HG03280 (cell line): ENCODE measurements around the gene MORN1.
"Not testable (repeated sequence)": the region's sequence is repeated elsewhere in the genome, so short reads cannot be mapped to it uniquely, and the experiment has no call there.

Source experiments
- ATAC-seq: cut with Tn5 transposase; IDR thresholded peaks from one replicate; pipeline ENCODE4 v1.9.1; 2021; ENCODE audit warnings: mild to moderate bottlenecking, moderate library complexity; ENCODE audit not compliant: unreplicated experiment

Gene MORN1

DNA sequence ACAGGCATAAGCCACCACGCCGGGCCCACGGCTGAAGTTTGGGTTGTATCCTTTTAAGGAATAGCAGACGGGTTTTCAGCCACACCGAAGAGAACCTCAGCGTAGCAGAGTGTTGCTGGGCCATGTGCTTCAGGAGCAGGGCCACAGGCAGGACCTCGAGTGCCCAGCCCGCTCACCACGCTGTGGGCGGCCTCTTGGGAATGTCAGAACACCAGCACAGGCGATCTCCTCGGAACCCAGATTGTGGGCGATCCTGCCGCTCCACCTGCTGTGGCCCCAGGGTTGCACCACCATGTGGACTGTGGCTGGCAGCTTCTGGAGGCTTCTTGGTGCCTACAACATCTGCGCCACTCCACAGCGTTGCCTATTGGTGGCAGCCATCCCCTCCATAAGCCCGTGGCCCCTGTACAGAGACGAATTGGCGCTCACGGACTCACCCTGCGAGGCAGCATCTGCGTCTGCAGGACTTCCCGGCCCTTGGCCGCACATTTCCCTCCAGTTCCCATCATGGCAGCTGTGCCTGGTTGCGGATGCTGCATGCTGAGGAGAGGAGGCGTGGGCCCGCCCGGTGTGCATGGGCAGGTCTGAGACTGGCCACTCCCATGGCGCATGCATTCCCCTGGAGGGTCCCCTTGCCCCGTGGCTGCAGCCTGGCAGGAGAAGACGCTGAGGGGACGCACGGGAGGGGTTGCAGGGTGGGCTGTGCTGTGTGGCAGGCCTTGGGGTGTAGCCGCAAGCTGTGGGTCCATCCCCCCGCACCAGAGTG lies 93.9 kb downstream of the MORN1 start:
- no peak for ATAC-seq

- ATAC-seq, result no peak
Measured at GRCh38 chr1:2296614-2297013, 94.7 kb downstream of the MORN1 start.

- ATAC-seq, result not testable (repeated sequence)
Measured at GRCh38 chr1:2296211-2296610, 95.1 kb downstream of the MORN1 start.

DNA sequence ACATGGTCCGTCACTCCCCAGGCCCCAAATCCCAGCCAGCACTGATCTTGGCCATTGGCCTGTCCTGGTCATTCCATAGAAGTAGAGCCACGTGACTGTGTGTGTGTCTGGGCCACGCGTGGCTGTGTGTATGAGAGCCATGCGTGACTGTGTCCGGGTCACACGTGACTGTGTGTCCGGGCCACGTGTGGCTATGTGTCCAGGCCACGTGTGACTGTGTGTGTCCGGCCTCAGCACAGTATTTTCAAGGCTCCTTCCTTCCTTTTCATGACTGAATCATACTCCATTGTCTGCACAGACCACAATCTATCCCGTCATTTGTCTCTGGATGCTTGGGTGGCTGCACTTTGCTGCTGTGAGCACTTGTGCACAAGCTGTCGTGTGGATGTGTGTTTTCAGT lies 95.8 kb downstream of the MORN1 start:
- no peak for ATAC-seq

- ATAC-seq, result no peak
Measured at GRCh38 chr1:2294725-2295078, 96.7 kb downstream of the MORN1 start.

DNA sequence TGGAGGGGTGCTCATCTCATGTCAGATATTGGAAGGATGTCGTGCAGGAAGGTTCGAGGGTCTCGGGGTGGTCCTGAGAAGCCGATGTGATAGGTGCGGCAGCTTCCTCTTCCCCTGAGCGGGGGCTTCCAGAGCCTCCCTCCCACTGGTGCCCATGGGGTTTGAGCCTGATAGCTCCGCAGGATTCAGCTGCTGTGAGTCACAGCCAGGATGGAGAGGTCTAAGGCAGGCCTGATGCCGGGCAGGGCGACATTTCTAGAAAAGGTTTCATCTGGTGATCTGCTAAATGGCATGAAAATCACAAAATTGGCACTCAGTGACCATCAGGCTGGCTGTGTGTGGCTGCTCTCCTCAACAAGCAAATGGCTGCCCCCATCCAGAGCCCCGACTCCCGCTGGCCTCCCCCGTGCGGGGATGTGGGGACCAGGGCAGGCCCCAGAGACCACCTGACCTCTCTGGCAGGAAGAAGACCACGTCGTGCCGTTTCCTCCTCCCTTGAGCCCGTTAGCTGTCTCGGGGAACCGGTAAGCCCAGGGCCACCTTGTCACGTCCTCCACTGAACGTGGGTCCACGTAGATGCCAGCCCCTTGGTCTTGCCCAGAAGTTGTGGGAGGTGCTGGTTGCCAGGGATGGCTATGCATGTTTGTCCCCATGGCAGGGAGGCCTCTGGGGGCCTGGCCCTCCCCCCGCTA lies 97.2 kb downstream of the MORN1 start:
- no peak for ATAC-seq

DNA sequence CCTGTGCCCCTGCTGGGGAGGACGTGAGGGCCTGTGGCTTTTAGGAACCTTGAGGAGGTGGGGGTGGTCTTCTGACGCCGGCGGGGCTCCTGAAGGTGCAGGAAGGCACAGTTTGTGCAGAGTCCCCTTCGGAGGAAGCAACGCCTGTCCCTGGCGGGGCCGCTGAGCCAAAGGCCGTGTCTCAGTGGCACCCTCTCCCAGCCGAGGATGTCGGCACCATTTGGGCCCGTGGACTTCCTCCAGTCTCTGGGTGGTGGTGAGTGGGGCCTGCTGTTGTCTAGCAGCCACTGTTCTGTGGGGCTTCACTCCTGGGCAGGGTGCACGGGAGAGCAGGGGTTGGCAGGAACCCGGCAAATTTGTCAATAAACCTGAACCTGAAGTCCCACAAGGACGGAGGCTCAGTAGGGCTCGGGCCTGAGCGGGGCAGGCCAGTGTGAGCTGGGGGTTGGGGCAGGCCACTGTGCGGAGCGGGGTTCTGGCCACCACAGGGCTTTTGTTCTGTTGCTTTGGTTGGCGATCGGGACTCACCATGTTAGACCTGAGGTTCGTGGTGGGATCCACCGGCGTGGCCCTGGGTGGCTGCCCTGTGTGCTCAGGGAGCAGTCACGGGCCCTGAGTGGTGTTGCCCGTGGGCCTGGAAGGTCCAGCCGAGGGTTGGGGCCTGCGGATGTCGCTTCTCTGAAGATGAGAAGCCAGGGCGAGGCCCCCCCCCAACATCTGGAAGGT lies 98.5 kb downstream of the MORN1 start:
- no peak for ATAC-seq

DNA sequence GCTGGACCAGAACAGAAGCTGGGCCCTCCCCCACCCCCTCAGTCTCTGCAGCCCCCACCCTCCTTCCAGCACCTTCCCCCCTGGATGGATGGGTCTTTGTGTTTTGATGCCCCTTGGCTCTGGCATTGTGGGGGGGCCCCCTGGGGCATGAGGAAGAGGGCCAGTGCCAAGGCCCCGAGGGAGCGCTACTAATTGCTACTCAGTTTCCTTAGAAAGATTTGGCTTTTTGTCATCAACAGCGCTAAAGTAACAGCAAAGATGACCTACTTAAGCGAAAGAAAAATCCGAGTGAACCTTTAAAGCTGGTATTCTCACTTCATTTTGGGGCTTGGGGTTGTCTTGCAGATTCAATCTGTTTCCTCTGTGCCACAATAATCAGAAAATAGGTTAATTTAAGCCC lies 99.8 kb downstream of the MORN1 start:
- ATAC-seq, result no peak

DNA sequence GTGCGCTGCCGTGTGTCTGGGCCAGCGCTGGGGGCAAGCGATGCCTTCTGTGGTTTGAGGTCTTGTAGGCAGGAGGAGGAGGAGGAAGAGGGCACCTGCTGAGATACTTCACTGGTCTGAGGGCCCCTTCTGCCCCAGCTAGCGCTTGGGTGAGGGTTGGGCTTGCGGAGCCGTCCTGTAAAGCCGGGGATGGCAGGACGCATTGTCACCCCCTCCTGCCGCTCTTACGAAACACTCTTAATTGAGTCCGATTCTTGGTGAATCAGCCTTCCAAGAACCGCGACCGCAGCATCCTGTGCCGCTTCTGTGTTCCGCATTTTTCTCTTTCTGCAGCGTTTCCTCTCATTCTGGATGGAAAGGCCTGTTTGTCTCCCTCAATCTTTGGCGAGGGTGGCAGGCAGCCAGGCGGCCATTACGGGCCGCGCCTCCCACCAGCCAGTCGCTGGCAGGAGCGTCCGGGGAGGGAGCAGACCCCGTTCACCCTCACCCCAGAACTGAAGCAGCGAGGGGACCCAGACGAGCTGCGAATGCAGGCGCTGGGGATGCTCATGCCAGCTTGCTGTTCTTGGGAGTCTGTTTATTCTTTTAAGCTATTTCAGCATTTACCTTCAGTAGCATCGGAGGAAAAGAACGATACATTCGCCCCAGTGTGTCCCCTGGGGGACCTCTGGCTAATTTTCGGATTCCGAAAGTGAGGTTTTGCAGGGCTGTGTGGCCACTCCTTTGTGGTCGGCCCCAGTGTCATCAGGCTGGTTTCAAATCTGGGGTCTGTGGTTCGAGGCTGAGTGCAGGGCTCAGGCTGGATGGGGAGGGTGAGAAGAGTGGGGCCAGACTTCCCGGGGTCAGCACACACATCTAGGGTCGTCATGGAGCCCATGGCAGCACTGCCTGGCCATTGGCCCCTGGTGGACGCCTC lies 100.5 kb downstream of the MORN1 start:
- no peak for ATAC-seq

DNA sequence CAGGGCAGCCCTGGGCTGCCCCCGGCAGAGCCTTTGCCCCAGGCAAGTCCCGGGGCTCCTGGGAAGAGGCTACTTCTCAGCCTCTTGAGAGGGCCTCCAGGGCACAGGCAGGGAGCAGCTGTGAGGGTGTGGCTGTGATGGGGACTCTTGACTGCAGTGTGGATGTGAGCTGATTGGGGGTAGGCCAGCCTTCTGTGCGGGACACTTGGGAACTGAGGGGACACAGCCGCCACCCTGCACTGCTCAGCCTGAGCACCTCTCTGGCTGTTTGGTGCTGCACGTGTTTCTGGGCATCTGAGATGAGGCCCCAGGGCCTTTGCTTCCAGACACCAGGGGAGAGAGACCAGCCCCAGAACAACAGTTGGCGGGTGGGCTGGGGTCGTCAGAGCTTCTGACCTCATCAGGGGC lies 101.2 kb downstream of the MORN1 start:
- ATAC-seq, result no peak

DNA sequence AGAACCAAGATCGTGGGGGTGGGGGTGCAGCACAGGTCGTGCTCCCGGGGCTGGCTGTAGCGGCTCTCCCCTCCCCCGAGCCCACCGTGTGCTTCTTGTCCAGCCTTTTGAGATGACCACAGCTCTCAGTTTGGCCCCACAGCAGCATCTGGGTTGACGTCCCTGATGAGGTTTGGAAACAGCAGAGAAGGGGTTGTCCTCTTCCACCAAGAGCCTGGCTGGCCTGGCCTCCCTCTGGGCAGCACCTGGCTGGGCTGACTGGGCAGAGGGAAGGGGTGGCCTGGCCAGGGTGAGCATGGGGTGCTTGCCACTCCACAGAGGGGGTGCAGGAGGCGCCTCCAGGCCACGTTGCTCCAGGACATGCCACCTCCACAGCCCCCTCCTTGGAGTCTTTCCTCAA lies 101.7 kb downstream of the MORN1 start:
- no peak for ATAC-seq

- no peak for ATAC-seq
Measured at GRCh38 chr1:2288816-2289536, 102.4 kb downstream of the MORN1 start.

DNA sequence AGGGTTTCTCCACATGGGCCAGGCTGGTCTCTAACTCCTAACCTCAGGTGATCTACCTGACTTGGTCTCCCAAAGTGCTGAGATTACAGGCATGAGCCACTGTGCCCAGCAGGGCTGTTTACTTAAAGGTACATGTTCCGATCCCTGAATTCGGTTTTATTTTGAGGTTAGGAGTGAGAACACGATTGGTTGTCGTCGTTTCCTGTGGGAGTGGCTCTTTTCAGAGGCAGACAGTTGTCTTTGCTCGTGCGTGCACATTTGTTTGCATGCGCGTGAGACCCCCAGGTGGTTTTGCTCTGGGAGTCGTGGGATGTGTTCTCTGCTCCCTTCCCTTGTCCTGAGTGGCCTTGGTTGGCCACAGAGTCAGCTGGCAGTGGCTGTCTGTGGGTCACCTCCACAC lies 103.0 kb downstream of the MORN1 start:
- no peak for ATAC-seq

DNA sequence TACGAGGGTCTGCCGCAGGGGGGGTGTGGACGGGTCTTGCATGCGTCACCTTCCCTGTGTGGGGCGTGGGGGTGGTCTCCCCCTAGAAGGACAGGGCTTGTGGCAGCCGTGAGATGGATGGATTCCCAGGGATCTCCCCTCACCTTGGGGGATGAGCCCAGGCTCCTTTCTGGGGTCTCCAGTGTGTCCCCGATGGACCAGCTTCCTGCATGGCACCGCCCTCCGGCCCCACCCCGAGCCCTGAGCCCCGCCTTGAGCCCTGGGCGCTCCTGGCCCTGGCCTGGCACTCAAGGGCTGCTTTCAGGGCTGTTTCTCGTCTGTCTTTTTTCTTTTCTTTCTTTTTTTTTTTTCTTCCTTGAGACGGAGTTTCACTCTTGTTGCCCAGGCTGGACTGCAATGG lies 103.7 kb downstream of the MORN1 start:
- ATAC-seq, result no peak

GRCh38 chr1:2286923-2287322 lies 104.4 kb downstream of the MORN1 start:
- no peak for ATAC-seq

DNA sequence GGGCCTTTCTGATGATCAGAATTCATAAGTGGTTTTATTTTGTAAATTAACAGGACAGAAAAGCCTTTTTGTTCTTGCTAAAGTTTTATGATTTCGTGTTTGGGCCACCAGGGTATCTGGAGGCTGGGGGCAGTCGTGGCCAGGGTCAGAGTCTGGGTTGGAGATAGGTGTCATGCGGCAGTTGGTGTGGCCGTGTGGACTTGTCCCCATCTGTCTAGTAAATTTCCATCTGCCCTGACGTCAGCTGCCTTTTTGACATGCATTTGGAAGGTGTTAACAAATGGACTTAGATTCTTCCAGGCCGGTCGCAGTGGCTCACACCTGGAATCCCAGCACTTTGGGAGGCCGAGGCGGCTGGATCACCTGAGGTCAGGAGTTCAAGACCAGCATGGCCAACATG lies 106.4 kb downstream of the MORN1 start:
- no peak for ATAC-seq

GRCh38 chr1:2283991-2284895 lies 107.1 kb downstream of the MORN1 start:
- no peak for ATAC-seq

DNA sequence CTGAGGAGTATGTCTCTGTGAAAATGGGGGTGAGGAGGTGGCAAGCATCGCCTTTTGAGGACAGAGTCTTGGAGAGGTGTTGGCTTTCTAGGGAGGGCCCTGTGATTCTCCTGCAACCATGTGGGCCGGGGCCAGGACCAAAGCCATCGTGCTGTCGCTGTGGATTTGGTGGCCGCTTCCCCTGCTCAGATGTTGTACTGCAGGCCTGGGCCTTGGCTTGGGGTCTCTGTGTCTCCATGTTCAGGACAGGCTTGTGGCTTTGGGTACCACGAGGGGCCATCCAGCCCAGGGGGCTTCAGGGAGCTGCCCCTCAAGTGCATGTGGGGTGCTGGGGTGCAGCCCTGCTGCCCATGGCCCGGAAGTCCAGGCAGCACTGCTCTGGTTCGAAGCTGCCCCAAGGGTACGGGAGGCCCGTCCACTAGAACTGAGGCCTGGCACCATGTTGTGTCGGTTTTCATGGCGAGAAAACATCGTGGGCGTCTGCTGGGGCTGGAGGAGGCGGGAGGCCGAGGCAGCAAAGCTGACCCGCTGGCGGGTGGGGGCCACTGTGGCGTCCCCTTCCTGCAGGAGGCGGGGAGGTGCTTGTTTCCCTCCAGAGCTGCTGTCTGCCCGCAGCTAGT lies 107.9 kb downstream of the MORN1 start:
- no peak for ATAC-seq
